Measurements from ENCODE around the gene GAB2.

Gene GAB2

DNA sequence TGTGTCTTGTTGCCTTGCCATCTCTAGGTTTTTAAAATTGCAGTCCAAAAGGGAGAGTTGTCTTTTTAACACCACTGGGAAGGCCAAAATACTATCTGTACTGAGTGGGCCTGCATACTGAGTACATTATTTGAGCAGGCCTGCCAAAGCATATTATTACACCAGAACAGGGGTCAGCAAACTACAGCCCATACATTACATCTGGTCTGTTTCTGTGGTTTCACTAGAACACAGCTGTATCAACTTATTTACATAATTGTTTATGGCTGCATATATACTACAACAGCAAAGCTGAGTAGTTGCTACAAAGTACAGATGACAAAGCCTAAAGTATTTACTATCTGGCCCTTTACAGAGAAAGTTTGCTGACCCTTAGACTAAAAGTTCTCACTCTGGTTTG is 154.9 kb downstream of the GAB2 start:
- TF ChIP-seq, protein P1, sequence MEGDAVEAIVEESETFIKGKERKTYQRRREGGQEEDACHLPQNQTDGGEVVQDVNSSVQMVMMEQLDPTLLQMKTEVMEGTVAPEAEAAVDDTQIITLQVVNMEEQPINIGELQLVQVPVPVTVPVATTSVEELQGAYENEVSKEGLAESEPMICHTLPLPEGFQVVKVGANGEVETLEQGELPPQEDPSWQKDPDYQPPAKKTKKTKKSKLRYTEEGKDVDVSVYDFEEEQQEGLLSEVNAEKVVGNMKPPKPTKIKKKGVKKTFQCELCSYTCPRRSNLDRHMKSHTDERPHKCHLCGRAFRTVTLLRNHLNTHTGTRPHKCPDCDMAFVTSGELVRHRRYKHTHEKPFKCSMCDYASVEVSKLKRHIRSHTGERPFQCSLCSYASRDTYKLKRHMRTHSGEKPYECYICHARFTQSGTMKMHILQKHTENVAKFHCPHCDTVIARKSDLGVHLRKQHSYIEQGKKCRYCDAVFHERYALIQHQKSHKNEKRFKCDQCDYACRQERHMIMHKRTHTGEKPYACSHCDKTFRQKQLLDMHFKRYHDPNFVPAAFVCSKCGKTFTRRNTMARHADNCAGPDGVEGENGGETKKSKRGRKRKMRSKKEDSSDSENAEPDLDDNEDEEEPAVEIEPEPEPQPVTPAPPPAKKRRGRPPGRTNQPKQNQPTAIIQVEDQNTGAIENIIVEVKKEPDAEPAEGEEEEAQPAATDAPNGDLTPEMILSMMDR (IDR thresholded peaks at IDR 0.05) = no peak
- Histone ChIP-seq H3K27me3 (no peaks in the 10 kb centered on the region), H3K4me3 (ENCODE audit: low read depth in 1 of 2, low read length in 1 of 2) (no peak overlapping the region), H3K36me3 (peaks cover 6% of the 10 kb centered on the region), H3K9me3 (no peaks in the 10 kb centered on the region), H3K27ac (peak overlapping the region; percentile 17), H3K4me1 (ENCODE audit: control insufficient read depth in 1 of 2, insufficient read depth in 1 of 2, low read depth in 1 of 2, low read length in 1 of 2) (no peaks in the 10 kb centered on the region)

DNA sequence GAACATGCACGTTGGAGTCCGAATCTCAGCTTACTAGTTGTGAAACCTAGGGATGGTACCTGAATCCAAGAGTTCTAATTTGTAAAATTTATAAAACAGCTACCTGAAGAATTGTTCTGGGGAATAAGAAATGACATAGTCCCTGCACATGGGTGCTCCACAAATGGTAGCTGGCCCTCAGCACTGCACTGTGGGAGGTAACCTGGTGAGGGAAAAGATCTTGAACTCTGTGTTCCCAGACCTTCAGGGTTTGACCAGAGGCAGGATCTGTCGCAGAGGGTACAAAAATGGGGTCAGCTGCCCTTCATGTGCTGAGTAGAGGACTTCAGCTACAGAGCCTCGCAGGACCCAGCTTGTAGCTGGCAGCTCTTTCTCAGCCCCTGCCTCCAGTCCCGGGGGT is 155.4 kb downstream of the GAB2 start:
- no peaks in the 10 kb centered on the region for H3K9me3 ChIP-seq
- TF ChIP-seq, protein P1 (IDR thresholded peaks at IDR 0.05) = no peak
- no peaks in the 10 kb centered on the region for H3K27me3 ChIP-seq
- peak overlapping the region; percentile 17 for H3K27ac ChIP-seq
- peaks cover 0 to 1% of the 10 kb centered on the region in 2 experiments for H3K4me1 ChIP-seq (ENCODE audit: control insufficient read depth in 1 of 2, insufficient read depth in 1 of 2, low read depth in 1 of 2, low read length in 1 of 2)
- H3K4me3 ChIP-seq (ENCODE audit: low read depth in 1 of 2, low read length in 1 of 2) = no peak overlapping the region
- H3K36me3 ChIP-seq = peaks cover 6% of the 10 kb centered on the region

DNA sequence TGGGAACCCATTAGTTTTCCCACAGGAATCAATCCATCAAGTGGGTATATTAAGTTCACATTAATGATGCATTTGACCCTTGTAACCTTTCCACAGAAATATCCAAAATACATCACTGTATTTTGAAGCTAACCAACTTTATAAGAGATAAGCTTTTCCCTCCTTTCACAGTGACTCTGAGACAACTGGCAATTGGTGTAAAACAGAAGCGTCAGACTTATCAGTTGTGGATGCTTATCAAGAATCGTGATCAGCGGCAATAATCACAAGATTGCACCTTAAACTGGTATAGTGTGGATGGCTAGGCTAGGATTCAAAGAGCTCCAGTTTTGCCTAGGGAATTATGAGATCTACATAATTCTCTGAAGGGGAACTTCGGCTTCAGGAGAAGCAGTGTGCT is 155.8 kb downstream of the GAB2 start:
- H3K4me3 ChIP-seq (ENCODE audit: low read depth in 1 of 2, low read length in 1 of 2) = no peak overlapping the region
- H3K9me3 ChIP-seq = no peaks in the 10 kb centered on the region
- H3K36me3 ChIP-seq = peaks cover 6% of the 10 kb centered on the region
- H3K27ac ChIP-seq = peak overlapping the region; percentile 17
- peaks cover 0 to 5% of the 10 kb centered on the region in 2 experiments for H3K4me1 ChIP-seq (ENCODE audit: control insufficient read depth in 1 of 2, insufficient read depth in 1 of 2, low read depth in 1 of 2, low read length in 1 of 2)
- no peaks in the 10 kb centered on the region for H3K27me3 ChIP-seq
- TF ChIP-seq, protein P1 (IDR thresholded peaks at IDR 0.05) = no peak

DNA sequence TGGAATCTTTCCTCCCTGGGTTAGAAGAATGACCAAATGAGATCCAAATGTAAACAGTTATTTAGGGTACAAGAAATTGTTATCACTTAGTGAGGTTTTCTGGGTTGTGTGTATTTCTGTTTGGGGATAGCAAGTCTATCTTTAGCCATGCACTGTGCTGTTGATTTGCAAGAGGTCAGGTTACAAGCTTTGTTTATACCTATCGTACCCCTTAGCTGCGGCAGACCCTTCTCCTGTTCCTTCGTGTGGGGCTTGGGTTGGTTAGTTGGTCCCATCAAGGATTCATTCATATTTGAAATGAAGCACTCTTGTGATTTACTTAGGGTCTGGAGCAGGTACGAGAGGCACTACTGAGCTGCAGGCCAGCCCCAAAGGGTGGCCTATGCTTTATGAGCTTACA is 156.3 kb downstream of the GAB2 start:
- TF ChIP-seq, protein P1 (IDR thresholded peaks at IDR 0.05) = no peak
- H3K4me1 ChIP-seq (ENCODE audit: control insufficient read depth in 1 of 2, insufficient read depth in 1 of 2, low read depth in 1 of 2, low read length in 1 of 2) = peaks cover 0 to 5% of the 10 kb centered on the region in 2 experiments
- no peak overlapping the region for H3K4me3 ChIP-seq (ENCODE audit: low read depth in 1 of 2, low read length in 1 of 2)
- H3K9me3 ChIP-seq = no peaks in the 10 kb centered on the region
- no peak overlapping the region for H3K27ac ChIP-seq
- H3K27me3 ChIP-seq = no peaks in the 10 kb centered on the region
- peaks cover 6% of the 10 kb centered on the region for H3K36me3 ChIP-seq

DNA sequence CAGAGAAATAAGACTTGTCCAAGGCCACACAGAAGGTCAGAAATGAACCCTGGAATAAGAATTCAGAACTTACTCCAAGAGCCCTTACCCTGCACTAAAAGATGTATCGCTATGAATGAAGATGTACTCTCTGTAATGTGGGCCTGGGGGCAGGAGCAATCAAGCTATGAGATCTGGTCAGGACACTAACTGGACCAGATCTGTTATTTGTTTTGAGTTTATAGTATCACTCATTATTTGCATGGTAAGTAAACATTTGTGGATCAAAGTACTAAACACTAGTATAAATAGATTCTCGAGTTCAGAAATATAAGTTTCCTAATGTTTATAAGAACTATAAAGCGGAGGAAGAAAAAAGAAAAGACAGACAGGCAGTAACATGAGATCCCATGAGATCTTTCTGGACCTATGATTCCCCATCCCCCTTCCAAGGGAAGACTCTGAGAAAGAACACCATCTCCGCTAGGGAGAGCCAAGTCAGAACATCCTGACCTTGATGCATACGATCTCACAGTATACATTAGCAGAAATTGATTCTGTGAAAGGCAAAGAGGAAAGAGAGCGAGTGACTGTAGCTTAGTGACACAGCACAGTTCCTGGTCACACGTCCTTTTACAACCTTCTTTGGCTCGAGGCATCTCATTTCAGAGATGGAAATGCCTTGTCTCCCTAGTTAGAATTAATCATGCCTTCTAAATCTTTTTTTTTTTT is 157.7 kb downstream of the GAB2 start:
- no peaks in the 10 kb centered on the region for H3K27me3 ChIP-seq
- TF ChIP-seq, protein P1 (IDR thresholded peaks at IDR 0.05) = no peak
- H3K36me3 ChIP-seq = peaks cover 6% of the 10 kb centered on the region
- H3K4me1 ChIP-seq (ENCODE audit: control insufficient read depth in 1 of 2, insufficient read depth in 1 of 2, low read depth in 1 of 2, low read length in 1 of 2) = peaks cover 0 to 5% of the 10 kb centered on the region in 2 experiments
- no peak overlapping the region for H3K4me3 ChIP-seq (ENCODE audit: low read depth in 1 of 2, low read length in 1 of 2)
- no peaks in the 10 kb centered on the region for H3K9me3 ChIP-seq
- peak overlapping the region; percentile 14 for H3K27ac ChIP-seq

Data from neutrophil (primary cell).